Kidney (tissue), 14 donors: ENCODE measurements around the gene FAM50A. TPM values are rescaled to one million over a fixed set of nuclear protein-coding genes. Genes with fewer than 3 reads are reported as not detected.
A peak's percentile ranks its signal among the peaks of the same experiment; 100 is the strongest.

Experiments used
- DNase-seq, 5 donors: peaks; one replicate each; pipeline ENCODE4 v3.0.0-alpha.2; 2013 to 2020
- FAIRE-seq: peaks from 2 replicates; lab custom pipeline; 2012; peaks lifted over from hg19 to GRCh38; lab: Jason Lieb, UNC
- H3K27ac ChIP-seq, 2 donors: one replicate each; pipeline ENCODE4 v1.7.0; 2013; ENCODE audit warnings: low read depth in 2 of 2, low read length in 2 of 2, inconsistent platforms in 1 of 2
- H3K27me3 ChIP-seq: one replicate; pipeline ENCODE4 v1.7.1; 2013; ENCODE audit warnings: low read length, inconsistent platforms; ENCODE audit not compliant: control insufficient read depth, insufficient read depth
- H3K36me3 ChIP-seq, 3 donors: one replicate each; pipeline versions ENCODE4 v1.7.0 to v1.7.1; 2013; ENCODE audit warnings: low read length in 3 of 3, control low read depth in 1 of 3, inconsistent platforms in 1 of 3; ENCODE audit not compliant: insufficient read depth in 3 of 3, control insufficient read depth in 2 of 3
- H3K4me1 ChIP-seq, 3 donors: one replicate each; pipeline versions ENCODE4 v1.7.0 to v1.7.1; 2013; ENCODE audit warnings: low read length in 3 of 3, inconsistent platforms in 1 of 3, low read depth in 1 of 3; ENCODE audit not compliant: control insufficient read depth in 2 of 3, insufficient read depth in 2 of 3
- H3K4me3 ChIP-seq, 3 donors: one replicate each; pipeline versions ENCODE4 v1.7.0 to v1.8.1; 2013; ENCODE audit warnings: low read length in 3 of 3, control low read depth in 1 of 3, inconsistent platforms in 1 of 3
- H3K9ac ChIP-seq, 3 donors: one replicate each; pipeline versions ENCODE4 v1.7.0 to v1.7.1; 2013; ENCODE audit warnings: low read length in 3 of 3, control low read depth in 1 of 3, inconsistent platforms in 1 of 3
- H3K9me3 ChIP-seq, 3 donors: one replicate each; pipeline versions ENCODE4 v1.7.0 to v1.7.1; 2013; ENCODE audit warnings: low read length in 3 of 3, control low read depth in 1 of 3, inconsistent platforms in 1 of 3; ENCODE audit not compliant: control insufficient read depth in 2 of 3, insufficient read depth in 1 of 3
- intact Hi-C: fragments of 100-400 bp; cut with DNase I; formaldehyde crosslinking; loops from one replicate; pipeline ENCODE4 v1.11.1; 2022
- polyA plus RNA-seq: library from polyadenylated mRNA; stranded (reverse); fragments of 350-450 nt; fragmentation: Illumina TruSeq; extraction: RNeasy Lipid Tissue Mini Kit (QIAGEN cat#74804); gene quantifications from one replicate; pipeline ENCODE4 v1.2.3, GENCODE V29; 2014; ENCODE audit warnings: low read depth, low replicate concordance; ENCODE audit not compliant: insufficient read depth
- total RNA-seq: library from RNA; stranded (reverse); fragmentation: NEBNext Ultra II Directional; extraction: Animal tissue kit (Norgen Biotek cat#: 25700); gene quantifications from one replicate; pipeline ENCODE4 v1.2.1, GENCODE V29; 2021
- TF ChIP-seq, protein P1 (sequence below): IDR thresholded peaks from 3 replicates; pipeline ENCODE4 v1.5.1; 2012; ENCODE audit warnings: mild to moderate bottlenecking, moderate library complexity, borderline replicate concordance; ENCODE audit not compliant: insufficient read depth; ENCODE audit errors: extremely low read depth
- donor health status: control.
- donor health status: control.
- donor health status: control.
- donor health status: control.
- donor health status: control.
- donor health status: DM: yes; HTN: yes; CAD: no.
- donor health status: Normal renal cell carcinoma (clear cell type).

FAM50A gene
- total and polyA plus RNA-seq, 2 donors from 2014 or later, result 46.0 to 112 TPM

DNA sequence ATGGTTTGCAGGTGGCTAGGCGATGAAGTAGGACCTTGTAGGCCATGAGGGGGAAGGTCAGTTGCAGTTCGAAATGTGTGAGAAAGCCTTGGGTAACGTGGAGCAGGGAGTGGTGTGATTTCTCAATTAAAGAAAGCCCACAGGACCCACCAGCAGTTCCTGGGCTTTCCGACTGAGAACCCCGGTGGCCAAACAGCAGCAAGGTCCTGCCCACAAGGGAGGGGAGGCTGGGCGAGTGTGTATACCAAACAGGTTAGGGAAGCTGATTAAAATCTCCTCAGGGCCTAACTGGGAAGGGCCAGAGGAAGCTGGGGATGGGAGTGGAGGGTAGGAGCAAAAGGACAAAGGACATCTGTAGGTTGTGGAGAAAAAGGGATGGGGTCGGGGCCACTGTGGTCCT lies 13.0 kb upstream of the FAM50A start:
- Histone ChIP-seq H3K4me3 (peak overlapping the region in 2 of 3 donors; percentile 7 to 17), H3K36me3 (peaks cover 0 to 10% (median 4%) of the 10 kb centered on the region in 3 donors), H3K9ac (peak overlapping the region in 1 of 3 donors; percentile 26), H3K4me1 (peaks cover 0 to 5% (median 0%) of the 10 kb centered on the region in 3 donors), H3K9me3 (no peaks in the 10 kb centered on the region), H3K27me3 (no peaks in the 10 kb centered on the region), H3K27ac (peak overlapping the region in 1 of 2 donors; percentile 60)
- no peak for DNase-seq
- intact Hi-C loops, result no loop called here
- no peak for FAIRE-seq
- TF ChIP-seq, protein P1, sequence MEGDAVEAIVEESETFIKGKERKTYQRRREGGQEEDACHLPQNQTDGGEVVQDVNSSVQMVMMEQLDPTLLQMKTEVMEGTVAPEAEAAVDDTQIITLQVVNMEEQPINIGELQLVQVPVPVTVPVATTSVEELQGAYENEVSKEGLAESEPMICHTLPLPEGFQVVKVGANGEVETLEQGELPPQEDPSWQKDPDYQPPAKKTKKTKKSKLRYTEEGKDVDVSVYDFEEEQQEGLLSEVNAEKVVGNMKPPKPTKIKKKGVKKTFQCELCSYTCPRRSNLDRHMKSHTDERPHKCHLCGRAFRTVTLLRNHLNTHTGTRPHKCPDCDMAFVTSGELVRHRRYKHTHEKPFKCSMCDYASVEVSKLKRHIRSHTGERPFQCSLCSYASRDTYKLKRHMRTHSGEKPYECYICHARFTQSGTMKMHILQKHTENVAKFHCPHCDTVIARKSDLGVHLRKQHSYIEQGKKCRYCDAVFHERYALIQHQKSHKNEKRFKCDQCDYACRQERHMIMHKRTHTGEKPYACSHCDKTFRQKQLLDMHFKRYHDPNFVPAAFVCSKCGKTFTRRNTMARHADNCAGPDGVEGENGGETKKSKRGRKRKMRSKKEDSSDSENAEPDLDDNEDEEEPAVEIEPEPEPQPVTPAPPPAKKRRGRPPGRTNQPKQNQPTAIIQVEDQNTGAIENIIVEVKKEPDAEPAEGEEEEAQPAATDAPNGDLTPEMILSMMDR, result no peak

DNA sequence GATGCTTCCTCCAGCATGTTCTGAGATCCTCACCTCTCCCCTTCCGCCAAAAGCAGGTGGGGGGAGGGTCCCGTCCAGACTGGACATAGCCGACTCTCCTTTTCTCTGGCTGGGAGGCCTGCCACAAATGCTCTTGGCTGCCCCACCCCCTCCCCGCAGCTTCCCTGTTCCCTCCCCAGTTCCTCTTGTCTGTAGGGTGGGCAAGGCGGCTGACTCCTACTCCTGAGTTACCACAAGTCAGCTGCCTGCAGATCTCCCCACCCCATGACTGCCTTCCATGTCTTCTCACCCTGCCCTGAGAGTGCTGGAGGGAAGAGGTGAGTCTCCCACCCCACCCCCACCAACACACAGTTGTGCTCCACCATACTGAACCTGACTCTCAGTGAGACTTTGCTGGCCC lies 12.6 kb upstream of the FAM50A start:
- intact Hi-C loops, result no loop called here
- Histone ChIP-seq H3K4me3 (no peak overlapping the region), H3K27ac (no peak overlapping the region), H3K27me3 (no peaks in the 10 kb centered on the region), H3K9ac (no peak overlapping the region), H3K9me3 (no peaks in the 10 kb centered on the region), H3K36me3 (peaks cover 0 to 10% (median 4%) of the 10 kb centered on the region in 3 donors), H3K4me1 (peaks cover 0 to 5% (median 0%) of the 10 kb centered on the region in 3 donors)
- DNase-seq (peak in 1 of 5 donors; percentile 49), FAIRE-seq (no peak)
- TF ChIP-seq, protein P1, result no peak

DNA sequence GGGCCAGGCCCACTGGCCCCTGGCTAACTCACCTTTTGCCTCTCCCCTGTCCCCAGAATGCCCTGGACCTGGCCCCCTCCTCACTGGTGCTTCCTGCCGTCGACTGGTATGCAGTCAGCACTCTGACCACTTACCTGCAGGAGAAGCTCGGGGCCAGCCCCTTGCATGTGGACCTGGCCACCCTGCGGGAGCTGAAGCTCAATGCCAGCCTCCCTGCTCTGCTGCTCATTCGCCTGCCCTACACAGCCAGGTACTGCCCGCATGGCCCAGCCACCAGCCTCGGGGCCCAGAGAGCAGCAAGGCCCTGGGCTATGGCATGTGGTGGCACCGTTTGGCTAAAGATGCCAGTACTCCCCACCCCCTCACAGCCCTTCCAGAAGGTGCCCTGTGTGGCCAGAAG lies 11.7 kb upstream of the FAM50A start:
- Histone ChIP-seq H3K9ac (no peak overlapping the region), H3K4me3 (no peak overlapping the region), H3K9me3 (no peaks in the 10 kb centered on the region), H3K27me3 (no peaks in the 10 kb centered on the region), H3K4me1 (peaks cover 0 to 5% (median 0%) of the 10 kb centered on the region in 3 donors), H3K27ac (no peak overlapping the region), H3K36me3 (peaks cover 0 to 10% (median 4%) of the 10 kb centered on the region in 3 donors)
- TF ChIP-seq, protein P1, result no peak
- FAIRE-seq (no peak), DNase-seq (peak in 1 of 5 donors; percentile 23)
- intact Hi-C loops, result no loop called here

GRCh38 chrX:154433605-154434004 lies 10.3 kb upstream of the FAM50A start:
- no peak for FAIRE-seq
- Histone ChIP-seq H3K9ac (no peak overlapping the region), H3K27ac (no peak overlapping the region), H3K27me3 (no peaks in the 10 kb centered on the region), H3K9me3 (no peaks in the 10 kb centered on the region), H3K4me3 (no peak overlapping the region), H3K36me3 (peaks cover 0 to 10% (median 4%) of the 10 kb centered on the region in 3 donors), H3K4me1 (peaks cover 0 to 13% (median 3%) of the 10 kb centered on the region in 3 donors)
- DNase-seq, result peak in 1 of 5 donors; percentile 16
- intact Hi-C loops, result no loop called here
- TF ChIP-seq, protein P1, result no peak
